ENCODE results near the gene FAM117A.

DNA sequence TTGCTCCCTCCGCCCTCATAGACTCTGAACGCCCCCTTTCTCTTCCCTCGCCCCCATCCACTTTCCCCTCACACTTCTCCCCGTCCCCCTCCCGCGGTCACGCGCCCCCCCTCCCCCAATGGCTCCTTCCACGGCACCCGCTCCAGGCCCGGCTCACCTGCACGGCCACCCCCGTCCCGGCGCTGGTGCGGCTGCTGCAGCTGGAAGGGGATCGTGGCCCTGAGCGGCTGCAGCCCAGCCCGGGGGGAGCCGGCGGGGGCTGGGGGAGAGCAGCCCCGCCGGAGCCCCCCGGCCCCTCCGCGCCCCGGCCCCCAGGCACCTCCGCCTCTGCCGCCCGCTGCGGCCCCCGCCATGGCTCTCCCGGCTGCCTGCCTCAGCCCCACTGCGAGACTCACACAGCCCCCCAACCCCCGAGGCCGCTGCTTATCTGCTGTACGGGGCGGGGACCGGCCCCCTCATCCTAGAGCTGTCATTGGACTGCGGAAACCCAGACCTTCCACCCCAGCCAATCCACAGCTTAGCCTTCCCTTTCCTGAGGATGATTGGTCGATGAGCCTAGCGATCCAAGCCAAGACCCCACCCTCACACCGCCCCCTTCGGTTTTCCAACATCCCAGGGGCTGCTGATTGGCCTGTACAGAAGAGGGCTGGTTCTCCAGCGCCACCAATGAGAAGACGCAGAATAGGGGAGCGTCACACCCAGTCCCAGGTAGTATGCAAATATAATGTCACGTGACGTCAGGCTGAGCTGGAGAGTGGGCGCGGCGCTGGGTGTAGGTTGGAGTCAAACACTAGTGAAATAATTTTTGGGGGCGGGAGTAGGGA lies at the start of gene FAM117A:
- TF ChIP-seq CTCF (IDR thresholded peaks at IDR 0.05; ENCODE audit: poor library complexity) (no peak), EZH2phosphoT487 (IDR thresholded peaks at IDR 0.05; ENCODE audit: low read depth, severe bottlenecking, unreplicated experiment) (no peak), EZH2 (IDR thresholded peaks at IDR 0.05; ENCODE audit: borderline replicate concordance) (no peak)
